HL-60 (cell line): ENCODE results near the gene SULT6B1.

ENCODE experiments used
- POLR2AphosphoS5 ChIP-seq: IDR thresholded peaks from 2 replicates; pipeline ENCODE4 v1.6.1; 2012; ENCODE audit warnings: low read depth
- SPI1 ChIP-seq: IDR thresholded peaks from 2 replicates; pipeline ENCODE4 v1.6.1; 2012; ENCODE audit warnings: low read depth, mild to moderate bottlenecking, borderline replicate concordance
- TF ChIP-seq, protein P1 (sequence below): IDR thresholded peaks from one replicate; pipeline ENCODE4 v1.5.1; 2011; ENCODE audit warnings: low read length, control low read depth, inconsistent platforms; ENCODE audit not compliant: insufficient read depth
- TF ChIP-seq, protein P2 (sequence below): IDR thresholded peaks from 2 replicates; pipeline ENCODE4 v1.6.1; 2012; ENCODE audit warnings: low read depth; ENCODE audit not compliant: insufficient replicate concordance

DNA sequence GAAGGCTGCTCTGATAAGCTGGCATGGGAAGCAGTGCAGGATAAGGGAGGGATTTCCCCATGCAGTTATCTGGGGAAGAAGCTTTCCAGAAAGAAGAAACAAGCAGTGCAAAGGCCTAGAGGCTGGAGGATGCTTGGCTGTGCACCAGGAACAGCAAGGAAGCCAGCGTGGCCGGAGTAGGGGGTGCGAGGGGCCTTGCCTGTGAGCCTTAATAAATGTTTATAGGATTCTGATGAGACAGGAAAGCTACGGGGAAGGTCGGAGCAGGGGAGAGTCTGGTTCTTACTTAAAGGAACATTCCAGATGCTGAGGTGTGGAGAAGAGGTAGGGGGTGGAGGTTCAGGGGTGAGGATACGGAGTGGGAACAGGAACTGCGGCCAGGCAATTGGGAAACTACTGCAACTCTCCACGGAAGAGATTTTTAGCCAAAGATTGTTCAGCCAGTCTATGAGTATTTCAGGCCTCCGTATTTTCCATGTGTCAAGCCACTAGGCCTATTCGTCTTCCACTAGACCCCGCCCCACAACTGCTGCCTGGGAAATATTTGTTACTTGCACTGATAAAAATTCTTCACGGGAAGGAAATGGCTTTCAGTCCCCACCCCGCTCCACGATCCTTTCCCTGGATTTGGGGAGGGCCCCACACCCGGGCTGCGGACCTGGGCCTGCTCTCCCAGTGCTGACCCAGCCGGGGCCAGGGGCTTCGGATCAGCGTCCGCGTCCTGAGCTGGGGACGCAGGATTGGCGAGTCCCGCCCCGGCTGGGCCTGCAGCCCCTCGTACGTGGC, 32.2 kb downstream of the SULT6B1 start:
- TF ChIP-seq, protein P1, sequence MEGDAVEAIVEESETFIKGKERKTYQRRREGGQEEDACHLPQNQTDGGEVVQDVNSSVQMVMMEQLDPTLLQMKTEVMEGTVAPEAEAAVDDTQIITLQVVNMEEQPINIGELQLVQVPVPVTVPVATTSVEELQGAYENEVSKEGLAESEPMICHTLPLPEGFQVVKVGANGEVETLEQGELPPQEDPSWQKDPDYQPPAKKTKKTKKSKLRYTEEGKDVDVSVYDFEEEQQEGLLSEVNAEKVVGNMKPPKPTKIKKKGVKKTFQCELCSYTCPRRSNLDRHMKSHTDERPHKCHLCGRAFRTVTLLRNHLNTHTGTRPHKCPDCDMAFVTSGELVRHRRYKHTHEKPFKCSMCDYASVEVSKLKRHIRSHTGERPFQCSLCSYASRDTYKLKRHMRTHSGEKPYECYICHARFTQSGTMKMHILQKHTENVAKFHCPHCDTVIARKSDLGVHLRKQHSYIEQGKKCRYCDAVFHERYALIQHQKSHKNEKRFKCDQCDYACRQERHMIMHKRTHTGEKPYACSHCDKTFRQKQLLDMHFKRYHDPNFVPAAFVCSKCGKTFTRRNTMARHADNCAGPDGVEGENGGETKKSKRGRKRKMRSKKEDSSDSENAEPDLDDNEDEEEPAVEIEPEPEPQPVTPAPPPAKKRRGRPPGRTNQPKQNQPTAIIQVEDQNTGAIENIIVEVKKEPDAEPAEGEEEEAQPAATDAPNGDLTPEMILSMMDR = no peak
- TF ChIP-seq, protein P2, sequence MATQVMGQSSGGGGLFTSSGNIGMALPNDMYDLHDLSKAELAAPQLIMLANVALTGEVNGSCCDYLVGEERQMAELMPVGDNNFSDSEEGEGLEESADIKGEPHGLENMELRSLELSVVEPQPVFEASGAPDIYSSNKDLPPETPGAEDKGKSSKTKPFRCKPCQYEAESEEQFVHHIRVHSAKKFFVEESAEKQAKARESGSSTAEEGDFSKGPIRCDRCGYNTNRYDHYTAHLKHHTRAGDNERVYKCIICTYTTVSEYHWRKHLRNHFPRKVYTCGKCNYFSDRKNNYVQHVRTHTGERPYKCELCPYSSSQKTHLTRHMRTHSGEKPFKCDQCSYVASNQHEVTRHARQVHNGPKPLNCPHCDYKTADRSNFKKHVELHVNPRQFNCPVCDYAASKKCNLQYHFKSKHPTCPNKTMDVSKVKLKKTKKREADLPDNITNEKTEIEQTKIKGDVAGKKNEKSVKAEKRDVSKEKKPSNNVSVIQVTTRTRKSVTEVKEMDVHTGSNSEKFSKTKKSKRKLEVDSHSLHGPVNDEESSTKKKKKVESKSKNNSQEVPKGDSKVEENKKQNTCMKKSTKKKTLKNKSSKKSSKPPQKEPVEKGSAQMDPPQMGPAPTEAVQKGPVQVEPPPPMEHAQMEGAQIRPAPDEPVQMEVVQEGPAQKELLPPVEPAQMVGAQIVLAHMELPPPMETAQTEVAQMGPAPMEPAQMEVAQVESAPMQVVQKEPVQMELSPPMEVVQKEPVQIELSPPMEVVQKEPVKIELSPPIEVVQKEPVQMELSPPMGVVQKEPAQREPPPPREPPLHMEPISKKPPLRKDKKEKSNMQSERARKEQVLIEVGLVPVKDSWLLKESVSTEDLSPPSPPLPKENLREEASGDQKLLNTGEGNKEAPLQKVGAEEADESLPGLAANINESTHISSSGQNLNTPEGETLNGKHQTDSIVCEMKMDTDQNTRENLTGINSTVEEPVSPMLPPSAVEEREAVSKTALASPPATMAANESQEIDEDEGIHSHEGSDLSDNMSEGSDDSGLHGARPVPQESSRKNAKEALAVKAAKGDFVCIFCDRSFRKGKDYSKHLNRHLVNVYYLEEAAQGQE = no peak
- no peak for TF ChIP-seq SPI1
- TF ChIP-seq POLR2AphosphoS5 = no peak
